GM19438 (cell line): ENCODE measurements around the gene NXN.
"Not testable (repeated sequence)": the region's sequence is repeated elsewhere in the genome, so short reads cannot be mapped to it uniquely, and the experiment has no call there.

Experiments
- ATAC-seq: cut with Tn5 transposase; IDR thresholded peaks from one replicate; pipeline ENCODE4 v1.9.1; 2021; ENCODE audit warnings: low read depth; ENCODE audit not compliant: unreplicated experiment

Gene NXN

DNA sequence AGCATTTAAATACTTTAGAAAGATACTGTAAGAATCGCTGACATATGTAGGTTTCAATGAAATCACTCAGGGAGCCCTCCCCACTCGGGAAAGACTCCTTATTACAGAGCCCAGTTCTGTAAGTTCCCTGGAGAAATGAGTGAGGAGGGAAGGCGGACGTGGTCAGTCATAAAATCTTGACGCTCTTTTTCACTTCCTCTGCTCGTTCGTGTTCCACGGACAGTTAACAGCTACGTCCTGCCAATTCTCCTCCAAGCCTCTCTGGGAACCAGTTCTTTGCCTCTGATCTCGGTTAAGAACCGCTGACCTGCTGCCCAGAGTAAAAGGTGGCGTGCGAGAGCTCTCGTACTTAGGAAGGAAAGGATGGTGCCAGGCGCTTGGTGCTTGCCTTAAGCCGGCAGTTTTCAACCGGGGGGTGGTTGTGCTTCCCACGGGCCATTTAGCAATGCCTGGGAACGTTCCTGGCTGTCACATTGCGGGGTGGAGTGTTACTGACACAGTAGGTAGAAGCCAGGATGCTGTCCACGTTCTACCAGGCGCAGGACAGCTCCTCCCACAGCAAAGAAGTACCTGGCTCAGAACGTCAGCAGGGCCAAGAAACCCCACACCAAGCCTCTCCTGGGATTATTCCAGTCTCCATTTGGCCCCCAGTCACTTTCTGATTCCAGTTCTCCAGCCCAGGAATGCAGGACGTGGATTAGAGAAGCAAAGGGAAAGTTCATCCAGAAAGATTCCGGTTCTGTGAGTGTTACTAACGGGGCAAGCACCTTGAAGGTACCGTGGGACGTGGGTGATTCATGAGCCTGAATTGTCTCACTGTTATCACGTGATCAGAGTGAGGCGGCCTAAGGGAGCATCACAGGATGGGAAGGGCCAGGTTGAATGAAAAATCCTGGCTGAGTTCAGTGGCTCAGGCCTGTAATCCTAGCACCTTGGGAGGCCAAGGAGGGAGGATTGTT lies 109.7 kb downstream of the NXN start:
- no peak for ATAC-seq

DNA sequence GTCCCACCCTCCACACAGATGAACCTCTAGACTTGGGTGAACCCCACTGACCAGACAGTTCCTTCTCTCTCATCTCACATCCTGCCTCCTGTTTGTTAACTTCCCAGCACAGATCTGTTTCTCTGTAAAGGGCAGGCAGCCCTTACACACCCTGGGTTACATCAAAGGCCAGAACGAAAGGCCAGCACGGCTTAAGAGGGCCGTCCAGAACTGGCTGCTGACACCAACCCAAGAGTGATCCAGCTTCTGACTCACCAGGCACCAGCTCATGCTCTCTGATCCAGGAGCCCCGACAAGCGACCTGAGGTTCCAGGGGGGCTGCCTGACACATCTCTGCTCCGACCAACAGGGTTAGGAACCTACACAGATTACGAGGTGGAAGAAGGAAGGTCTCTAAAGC lies 110.5 kb downstream of the NXN start:
- no peak for ATAC-seq

DNA sequence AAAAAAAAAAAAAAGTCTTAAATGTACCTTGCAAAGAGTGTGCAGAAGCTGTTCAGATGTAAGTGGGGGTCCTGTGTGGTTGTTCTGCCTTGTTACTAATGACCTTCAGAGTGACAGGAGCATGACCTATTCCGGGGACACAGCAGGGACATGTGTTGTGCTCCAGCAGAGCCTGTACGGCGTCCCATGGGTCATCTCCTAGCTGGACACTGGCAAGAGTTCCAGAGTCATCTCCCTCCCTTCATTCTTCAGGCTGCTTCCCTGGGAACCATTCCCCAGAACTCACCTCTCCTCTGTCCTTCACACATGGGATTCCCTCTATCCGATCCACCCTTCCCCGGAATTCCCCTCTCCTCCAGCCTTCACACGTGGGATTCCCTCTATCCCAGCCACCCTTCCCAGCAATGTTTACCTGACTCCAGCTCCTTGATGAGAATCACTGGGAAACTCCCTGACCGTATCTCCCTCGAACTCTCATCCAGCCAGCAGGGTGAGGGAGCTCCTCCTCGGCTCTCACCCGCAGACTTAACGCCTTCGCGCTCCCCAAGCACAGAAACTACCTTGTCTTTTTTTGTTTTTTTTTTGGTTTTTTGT lies 111.6 kb downstream of the NXN start:
- no peak for ATAC-seq

DNA sequence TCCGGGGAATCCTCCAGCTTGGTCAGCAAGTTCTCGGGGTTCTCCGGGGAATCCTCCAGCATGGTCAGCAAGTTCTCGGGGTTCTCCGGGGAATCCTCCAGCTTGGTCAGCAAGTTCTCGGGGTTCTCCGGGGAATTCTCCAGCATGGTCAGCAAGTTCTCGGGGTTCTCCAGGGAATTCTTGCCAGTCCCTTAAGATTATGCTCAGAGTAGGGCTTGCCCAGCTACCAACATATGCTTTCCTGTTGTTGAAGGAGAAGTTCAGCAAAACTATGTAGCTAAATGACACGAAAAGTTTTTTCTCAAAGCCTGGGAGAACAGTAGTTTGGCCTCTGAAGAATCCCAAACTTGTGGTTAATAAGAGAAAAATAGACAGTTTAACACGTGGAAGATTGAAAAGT lies 112.3 kb downstream of the NXN start:
- ATAC-seq: not testable (repeated sequence)

DNA sequence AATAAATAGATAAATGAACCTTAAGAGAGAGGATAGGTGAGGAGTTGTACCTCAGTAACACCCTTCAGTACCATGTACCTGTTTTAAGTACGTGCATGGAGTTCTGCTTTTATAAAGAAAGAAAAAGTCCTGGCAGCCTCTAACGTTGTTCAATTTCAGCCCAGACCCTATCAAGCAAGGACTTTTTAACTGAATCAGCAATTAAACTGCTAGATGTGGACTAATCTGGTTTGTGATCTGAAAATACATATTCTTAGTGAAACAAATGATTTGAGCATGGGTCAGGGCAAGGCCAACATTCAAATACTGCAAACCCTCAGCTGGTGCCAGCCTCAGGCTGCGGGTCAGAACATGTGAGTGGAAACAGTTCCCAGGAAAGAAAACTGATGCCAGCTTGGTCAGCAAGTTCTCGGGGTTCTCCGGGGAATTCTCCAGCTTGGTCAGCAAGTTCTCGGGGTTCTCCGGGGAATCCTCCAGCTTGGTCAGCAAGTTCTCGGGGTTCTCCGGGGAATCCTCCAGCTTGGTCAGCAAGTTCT lies 112.9 kb downstream of the NXN start:
- ATAC-seq: no peak

DNA sequence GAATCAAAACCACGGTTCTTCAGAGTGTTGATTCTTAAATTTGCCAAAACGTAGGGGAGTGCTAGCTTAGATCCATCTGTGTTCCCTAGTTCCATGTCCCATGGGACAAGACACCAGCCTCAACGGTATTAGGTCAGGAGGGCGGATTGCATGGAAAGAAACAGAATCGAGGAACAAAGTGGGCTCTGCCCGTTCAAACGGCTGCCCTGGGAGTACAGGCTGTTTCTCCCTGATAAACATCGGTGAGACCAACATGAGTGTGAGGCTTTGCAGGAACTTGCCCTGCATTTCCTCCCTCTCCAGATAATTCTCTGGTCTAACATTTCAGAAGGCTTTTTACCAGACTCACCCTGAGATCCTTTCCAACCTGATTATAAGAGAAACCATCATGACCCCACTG lies 115.3 kb downstream of the NXN start:
- no peak for ATAC-seq

DNA sequence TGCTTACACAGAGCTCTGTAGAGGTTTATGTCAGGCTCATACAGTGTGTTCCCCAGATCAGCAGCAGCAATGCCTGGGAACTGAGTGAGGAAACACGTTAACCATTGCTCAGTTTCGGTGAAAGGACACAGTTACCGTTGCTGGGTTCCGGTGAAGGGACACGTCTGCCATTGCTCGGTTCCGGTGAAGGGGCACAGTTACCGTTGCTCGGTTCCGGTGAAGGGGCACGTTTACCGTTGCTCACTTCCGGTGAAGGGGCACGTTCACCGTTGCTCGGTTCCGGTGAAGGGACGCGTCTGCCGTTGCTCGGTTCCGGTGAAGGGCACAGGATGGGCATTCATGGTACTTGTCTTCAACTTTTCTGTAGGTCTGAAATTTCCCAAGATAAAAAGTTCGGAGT lies 115.7 kb downstream of the NXN start:
- ATAC-seq: no peak

DNA sequence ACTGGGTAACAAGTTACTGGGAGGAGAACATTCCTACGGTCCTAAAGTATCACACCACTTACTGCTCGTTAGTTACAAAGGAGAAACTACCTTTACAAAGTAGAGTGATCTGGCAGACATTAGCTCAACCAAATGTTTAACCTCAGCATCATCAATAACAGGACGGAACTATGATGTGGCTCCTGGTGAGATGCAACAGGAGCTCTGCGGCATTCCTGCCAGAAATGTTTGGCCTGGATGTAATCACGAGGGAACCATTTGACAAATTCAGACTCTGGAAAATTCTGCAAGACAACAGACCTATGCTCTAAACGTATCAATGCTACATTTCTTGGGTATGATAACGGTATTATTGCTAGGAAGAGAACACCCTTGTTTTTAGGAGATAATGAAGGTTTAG lies 117.0 kb downstream of the NXN start:
- ATAC-seq: no peak

DNA sequence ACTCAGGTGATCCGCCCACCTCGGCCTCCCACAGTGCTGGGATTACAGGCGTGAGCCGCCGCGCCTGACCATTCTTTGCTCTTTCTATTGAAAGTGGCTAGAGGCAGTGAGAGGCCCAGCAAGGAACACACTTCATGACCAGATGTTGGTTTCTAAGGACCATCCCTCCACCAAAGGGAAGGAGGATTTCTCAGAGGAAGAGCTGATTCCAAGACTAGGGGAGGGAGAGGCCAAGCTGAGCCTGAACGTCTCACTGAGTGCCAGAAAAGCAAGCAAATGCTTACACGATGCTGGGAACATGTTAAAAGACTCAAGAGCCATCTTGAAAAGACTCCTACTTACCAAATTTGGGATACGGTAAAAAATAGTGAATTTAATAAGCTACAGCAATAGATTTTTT lies 118.2 kb downstream of the NXN start:
- no peak for ATAC-seq

DNA sequence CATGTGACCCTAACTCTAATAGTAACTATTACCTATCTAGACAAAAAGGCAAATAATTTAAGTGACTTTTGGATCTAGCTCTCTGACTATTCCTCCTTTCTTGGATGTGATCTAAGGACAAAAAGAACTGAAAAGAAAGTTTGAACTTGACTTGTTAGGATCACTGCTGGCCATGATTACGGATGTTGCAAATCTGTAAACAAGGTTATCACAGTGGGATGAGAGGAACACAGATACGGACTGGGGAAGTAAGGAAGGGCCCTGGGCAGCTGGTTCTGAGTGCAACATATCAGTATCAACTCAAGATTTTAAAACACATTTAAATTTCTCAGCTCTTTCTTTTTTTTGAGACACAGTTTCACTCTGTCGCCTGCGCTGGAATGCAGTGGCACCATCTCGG lies 118.8 kb downstream of the NXN start:
- ATAC-seq: no peak

DNA sequence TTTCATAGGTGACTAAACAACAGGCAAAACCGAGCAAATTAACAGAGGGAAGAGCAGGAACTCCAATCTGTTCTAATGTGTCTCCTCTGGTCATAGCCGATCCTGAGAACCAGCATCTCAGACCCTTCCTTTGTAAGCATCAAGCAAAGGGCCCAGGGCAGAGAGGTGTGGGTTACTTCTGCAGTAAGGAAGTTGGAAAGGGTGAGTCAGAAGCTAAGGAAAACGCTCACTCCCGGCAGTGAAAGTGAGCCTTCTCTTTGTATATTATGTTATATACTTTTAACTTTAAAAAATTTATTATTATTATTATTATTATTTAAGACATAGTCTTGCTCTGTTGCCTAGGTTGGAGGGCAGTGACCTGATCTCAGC lies 119.8 kb downstream of the NXN start:
- no peak for ATAC-seq

DNA sequence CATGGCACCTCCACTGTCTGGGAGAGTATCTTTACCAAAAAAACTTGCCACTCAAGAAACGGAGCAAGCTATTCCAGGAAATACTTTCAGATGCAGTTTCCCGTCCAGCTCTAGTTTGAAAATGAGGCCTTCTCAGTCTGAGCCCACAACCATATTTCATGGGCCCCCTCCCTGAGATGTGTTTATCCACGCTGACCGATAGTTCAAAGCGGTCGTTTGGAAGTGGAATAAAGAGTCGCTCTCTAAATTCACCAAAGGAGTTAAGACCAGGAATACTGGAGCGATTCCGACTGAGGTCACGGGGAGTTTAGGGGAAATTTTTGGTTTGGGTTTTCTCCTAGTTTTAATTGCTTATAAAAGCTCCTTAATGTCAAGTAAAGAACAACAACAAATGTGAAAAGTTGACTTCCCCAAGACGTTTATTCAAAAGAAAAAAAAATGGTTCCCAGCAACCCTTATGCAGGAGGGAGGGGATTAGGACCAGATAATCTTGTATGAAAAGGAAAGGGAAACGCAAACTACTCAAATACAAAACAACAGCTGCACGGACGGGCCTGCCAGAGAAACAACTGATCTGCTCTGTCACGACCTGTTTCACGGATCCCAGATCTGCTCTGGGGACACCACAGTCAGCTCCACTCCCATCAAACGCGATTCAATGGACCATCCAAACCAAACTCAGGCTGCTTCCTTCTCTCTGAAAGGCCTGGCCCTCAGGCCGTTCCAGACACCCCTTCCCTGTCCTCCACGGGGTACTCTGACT lies 120.3 kb downstream of the NXN start:
- ATAC-seq: no peak

DNA sequence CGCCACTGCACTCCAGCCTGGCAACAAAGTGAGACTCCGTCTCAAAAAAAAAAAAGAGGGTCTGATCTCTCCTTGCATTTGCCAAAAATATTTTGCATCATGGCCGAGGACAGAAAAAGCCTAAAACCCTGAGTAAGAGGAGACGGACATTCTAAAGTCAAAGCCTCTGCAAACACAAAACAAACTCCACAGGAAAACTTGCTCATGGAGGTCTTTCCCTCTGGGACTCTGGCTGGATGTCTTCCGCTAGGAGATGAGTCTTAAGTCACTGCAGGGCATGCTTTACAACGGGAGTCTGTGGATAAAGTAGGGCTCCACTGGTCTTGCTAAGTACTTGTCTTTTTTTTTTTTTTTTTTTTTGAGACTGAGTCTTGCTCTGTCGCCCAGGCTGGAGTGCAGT lies 123.4 kb downstream of the NXN start:
- no peak for ATAC-seq

DNA sequence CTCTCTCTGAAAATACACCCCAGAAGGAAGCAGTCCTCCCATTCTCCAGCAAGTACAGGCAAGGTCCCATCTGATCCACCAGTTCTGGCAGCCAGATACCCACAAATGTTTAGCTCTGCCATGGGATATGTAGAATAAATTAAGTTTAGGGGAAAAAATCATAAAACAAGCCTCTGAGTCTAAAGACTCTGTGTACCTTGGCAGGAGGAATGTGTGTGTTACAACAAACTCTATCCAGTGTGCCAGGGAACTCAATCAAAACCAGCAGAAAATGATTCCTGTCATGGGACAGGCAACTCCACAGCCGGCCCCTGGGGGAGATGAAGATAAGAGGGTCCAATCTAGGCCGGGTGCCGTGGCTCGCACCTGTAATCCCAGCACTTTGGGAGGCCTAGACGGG lies 124.0 kb downstream of the NXN start:
- ATAC-seq: no peak

DNA sequence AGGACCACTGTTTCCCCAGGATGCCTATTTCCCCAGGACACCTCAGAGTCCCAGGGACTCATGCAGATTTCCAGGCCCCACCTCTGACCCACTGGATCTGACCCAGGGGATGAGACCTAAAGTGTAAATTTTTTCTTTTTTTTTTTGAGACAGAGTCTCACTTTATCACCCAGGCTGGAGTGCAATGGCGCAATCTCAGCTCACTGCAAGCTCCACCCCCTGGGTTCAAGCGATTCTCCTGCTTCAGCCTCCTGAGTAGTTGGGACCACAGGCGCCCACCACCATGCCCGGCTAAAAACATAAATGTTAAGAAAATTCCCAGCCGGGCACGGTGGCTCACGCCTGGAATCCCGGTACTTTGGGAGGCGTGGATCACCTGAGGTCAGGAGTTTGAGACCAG lies 126.7 kb downstream of the NXN start:
- ATAC-seq: not testable (repeated sequence)

DNA sequence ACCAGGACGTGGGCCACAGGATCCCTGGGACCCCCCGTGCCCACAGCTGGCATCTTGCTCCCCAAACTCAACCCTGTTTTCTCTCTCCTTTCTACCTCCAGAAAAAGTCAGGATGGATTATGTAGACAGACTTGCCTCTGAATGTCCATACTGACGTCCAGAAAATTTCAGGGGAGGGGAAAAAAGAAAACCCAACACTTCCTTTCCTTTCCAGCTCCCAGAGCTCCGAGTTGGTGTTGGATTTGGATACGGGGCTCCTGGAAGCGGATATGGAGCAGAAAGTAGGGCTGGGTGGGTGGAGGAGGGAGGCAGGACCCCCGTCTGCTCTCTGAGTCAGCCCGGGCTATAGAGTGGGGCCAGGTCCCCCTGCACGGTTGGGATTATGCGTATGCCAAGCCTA lies 127.2 kb downstream of the NXN start:
- ATAC-seq: no peak

DNA sequence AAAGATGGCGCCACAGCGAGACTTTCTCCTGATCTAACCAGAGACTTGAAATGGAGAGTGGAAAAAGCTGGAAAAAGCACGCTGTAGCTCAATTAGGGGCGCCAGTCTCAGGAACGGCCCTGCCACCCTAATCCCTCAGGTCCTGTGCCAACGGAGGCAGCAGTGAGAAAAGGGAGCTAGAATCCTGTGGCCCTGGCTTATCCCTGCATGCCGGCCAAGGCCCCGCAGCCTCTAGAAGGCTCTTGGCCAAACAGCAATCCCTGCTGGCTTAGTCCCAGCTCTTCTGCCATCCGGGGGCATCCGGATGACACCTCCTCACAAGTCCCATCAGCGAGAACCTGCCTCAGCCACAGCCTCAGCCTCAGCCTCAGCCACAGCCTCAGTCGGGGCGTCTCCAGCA lies 127.7 kb downstream of the NXN start:
- no peak for ATAC-seq

DNA sequence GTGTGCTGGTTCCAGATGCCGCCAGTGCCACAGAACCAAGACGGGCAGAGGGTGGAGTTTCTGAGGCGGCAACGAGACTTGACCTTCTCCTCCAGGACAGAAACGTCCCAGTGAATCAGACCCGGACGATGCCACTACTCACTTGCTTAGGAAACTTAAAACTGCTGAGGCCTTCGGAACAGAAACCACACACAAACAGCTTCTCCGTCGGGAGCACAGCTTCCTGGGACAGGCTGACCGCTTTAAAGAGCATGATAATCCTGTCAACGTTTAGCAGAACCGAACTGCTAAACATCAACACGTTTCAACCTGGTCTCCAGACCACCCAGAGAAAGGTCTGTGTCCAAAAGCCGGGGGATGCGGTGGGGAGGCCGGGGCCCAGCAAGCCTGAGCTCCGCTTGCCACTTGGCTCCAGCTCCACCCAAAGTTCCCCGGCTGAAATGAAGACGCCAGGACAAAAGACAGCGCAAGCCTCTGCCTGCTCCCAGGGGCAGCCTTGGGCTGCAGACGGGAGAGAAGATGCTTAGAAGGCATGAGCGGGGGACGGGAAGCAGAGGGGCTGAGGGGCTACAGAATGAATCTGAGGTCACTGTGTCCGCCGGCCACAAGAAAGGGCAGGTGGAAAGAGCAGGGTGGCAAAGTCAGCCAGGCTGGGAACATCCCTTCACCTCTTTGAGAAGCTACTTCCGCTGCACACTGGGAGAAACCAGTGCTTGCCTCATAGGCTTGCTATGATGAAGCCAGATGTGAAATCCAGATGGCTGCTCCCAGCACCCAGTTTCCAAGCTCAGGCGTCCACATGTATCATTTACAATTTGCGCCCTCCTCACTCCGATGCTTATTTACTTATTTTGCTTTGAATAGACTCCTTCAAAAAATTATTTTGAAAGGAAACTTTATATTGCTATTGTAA lies 128.5 kb downstream of the NXN start:
- no peak for ATAC-seq

DNA sequence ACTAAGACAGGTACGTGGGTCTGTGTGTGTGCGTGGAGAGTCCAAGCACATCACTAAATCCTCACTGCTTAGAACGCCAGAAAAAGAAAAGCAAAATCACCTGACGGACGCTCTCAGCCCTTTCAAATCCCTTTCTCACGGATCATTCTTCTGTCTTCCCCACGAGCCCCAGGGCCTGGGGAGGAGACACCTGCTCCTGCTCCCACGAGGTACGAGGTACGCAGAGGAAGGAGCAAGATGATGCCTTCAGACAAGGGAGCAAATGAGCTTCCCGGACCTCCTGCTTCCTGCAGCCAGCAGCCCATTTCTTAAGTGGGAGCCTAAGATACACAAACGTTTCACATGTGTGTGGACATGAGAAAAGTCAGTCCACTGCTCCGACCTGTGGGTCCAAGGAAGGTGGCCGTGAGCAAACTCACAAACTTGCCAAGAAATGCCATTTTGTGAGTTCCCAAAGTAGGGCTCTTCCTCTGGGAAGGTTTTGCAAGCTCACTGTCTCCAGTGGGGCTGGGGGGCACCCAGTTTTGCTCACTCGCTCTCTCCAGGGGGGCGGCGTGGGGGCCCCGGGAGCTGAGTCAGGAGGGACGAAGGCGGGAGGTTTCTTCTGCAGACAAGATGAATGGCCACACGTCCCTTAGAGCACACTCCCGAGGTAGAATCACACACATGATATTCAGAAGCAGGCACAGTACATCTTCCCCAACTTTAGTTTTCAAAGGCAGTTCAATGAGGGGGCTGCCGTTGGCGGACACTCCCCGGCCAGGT lies 129.3 kb downstream of the NXN start:
- no peak for ATAC-seq

DNA sequence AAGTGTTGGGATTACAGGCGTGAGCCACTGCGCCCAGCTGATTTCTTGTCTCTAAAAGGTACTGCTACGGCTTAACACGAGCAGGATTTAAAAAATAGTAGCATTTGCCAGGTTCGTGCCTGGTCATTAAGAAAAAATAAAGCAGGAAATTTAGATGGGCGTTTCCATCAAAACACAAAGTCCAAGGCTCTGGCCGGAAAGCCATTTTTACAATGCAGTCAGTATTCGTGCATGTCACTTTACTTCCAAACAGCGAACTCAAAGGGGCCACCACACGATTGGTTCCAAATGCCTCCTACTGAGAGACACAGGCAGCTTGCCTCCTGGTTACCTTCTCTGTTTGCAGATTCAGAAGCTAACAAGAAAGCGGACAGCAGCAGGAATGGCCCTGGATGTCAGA lies 131.2 kb downstream of the NXN start:
- ATAC-seq: no peak
